Neural progenitor cell (in vitro differentiated cells): ENCODE measurements around the gene ASIC3. TPM values are rescaled to one million over a fixed set of nuclear protein-coding genes. Genes with fewer than 3 reads are reported as not detected.
A peak's percentile ranks its signal among the peaks of the same experiment; 100 is the strongest.

Experiments used
- DNase-seq: peaks from one replicate; pipeline ENCODE4 v3.0.0-alpha.2; 2016; ENCODE audit warnings: low spot score
- H2AFZ ChIP-seq: fragments of 200-600 bp; sonication (generic); replicated peaks from 2 replicates; pipeline ENCODE4 v1.6.1; 2016; ENCODE audit warnings: antibody characterized with exemption
- H3F3A ChIP-seq: fragments of 200-600 bp; sonication (generic); 2 replicates; pipeline ENCODE4 v1.6.1; 2016; ENCODE audit warnings: antibody characterized with exemption, low read depth
- H3K27ac ChIP-seq: fragments of 200-600 bp; sonication (generic); 2 replicates; pipeline ENCODE4 v1.5.1; 2016; ENCODE audit warnings: mild to moderate bottlenecking
- H3K27me3 ChIP-seq: fragments of 200-600 bp; sonication (generic); 2 replicates; pipeline ENCODE4 v1.6.1; 2016; ENCODE audit warnings: mild to moderate bottlenecking, moderate library complexity
- H3K36me3 ChIP-seq: fragments of 200-600 bp; sonication (generic); 2 replicates; pipeline ENCODE4 v1.5.1; 2016
- H3K4me1 ChIP-seq: fragments of 200-600 bp; sonication (generic); 2 replicates; pipeline ENCODE4 v1.6.1; 2016; ENCODE audit warnings: mixed run types
- H3K4me2 ChIP-seq: fragments of 200-600 bp; sonication (generic); 2 replicates; pipeline ENCODE4 v1.6.1; 2016
- H3K4me3 ChIP-seq: fragments of 200-600 bp; sonication (generic); 2 replicates; pipeline ENCODE4 v1.5.1; 2016
- H3K79me2 ChIP-seq: fragments of 200-600 bp; sonication (generic); 2 replicates; pipeline ENCODE4 v1.6.1; 2016; ENCODE audit warnings: low read depth
- H3K9ac ChIP-seq: fragments of 200-600 bp; sonication (generic); 2 replicates; pipeline ENCODE4 v1.6.1; 2016
- H3K9me3 ChIP-seq: fragments of 200-600 bp; sonication (generic); 2 replicates; pipeline ENCODE4 v1.5.1; 2016; ENCODE audit warnings: low read depth
- H4K20me1 ChIP-seq: fragments of 200-600 bp; sonication (generic); 2 replicates; pipeline ENCODE4 v1.6.1; 2016; ENCODE audit warnings: low read depth
- H3K27ac Mint-ChIP-seq: 3 replicates; pipeline ENCODE4 v1.8.0; 2021; ENCODE audit warnings: mixed read lengths
- H3K27me3 Mint-ChIP-seq: 2 replicates; pipeline ENCODE4 v1.8.0; 2022; ENCODE audit warnings: low read depth, mild to moderate bottlenecking, inconsistent platforms, moderate library complexity, mixed read lengths; ENCODE audit not compliant: insufficient read depth
- H3K36me3 Mint-ChIP-seq: 3 replicates; pipeline ENCODE4 v1.8.0; 2021; ENCODE audit warnings: mixed read lengths
- H3K4me1 Mint-ChIP-seq: 3 replicates; pipeline ENCODE4 v1.8.0; 2021; ENCODE audit warnings: mixed read lengths
- H3K4me3 Mint-ChIP-seq: 3 replicates; pipeline ENCODE4 v1.8.0; 2021; ENCODE audit warnings: mild to moderate bottlenecking, moderate library complexity, mixed read lengths
- H3K9me3 Mint-ChIP-seq: 3 replicates; pipeline ENCODE4 v1.8.0; 2020; ENCODE audit warnings: mixed read lengths
- EZH2 ChIP-seq: fragments of 200-600 bp; sonication (generic); IDR thresholded peaks from 2 replicates; pipeline ENCODE4 v1.6.1; 2017; ENCODE audit warnings: antibody characterized with exemption, mild to moderate bottlenecking, moderate library complexity
- EZH2phosphoT487 ChIP-seq: fragments of 200-600 bp; sonication (generic); IDR thresholded peaks from 2 replicates; pipeline ENCODE4 v1.6.1; 2017; ENCODE audit warnings: antibody characterized with exemption
- total RNA-seq: library from RNA; depleted of rRNA; stranded (reverse); fragments of >200 nt; gene quantifications from 2 replicates; pipeline ENCODE4 v1.2.3, GENCODE V29; 2015; ENCODE audit warnings: low replicate concordance
- TF ChIP-seq, protein P1 (sequence below): fragments of 200-600 bp; sonication (generic); IDR thresholded peaks from 2 replicates; pipeline ENCODE4 v1.5.1; 2017; ENCODE audit warnings: antibody characterized with exemption, mild to moderate bottlenecking

The ASIC3 gene
- total RNA-seq, 1 donor from 2014 or later: not detected

- H3K27ac Mint-ChIP-seq: no peak overlapping the region
- H3K27me3 ChIP-seq: peaks cover 19% of the 10 kb centered on the region
- peaks cover 27% of the 10 kb centered on the region for H3F3A ChIP-seq
- H2AFZ ChIP-seq: no peak overlapping the region
- H3K4me1 ChIP-seq: peaks cover 24% of the 10 kb centered on the region
- no peaks in the 10 kb centered on the region for H3K9me3 ChIP-seq
- peaks cover 5% of the 10 kb centered on the region for H3K79me2 ChIP-seq
- peaks cover 8% of the 10 kb centered on the region for H3K27me3 Mint-ChIP-seq
- H3K27ac ChIP-seq: no peak overlapping the region
- peaks cover 48% of the 10 kb centered on the region for H4K20me1 ChIP-seq
- H3K9ac ChIP-seq: no peak overlapping the region
- no peaks in the 10 kb centered on the region for H3K36me3 ChIP-seq
- peaks cover 8% of the 10 kb centered on the region for H3K36me3 Mint-ChIP-seq
- no peak overlapping the region for H3K4me3 ChIP-seq
- DNase-seq: no peak
- H3K4me1 Mint-ChIP-seq: peaks cover 17% of the 10 kb centered on the region
- peak overlapping the region; percentile 57 for H3K4me3 Mint-ChIP-seq
- H3K4me2 ChIP-seq: no peak overlapping the region
- TF ChIP-seq, protein P1, sequence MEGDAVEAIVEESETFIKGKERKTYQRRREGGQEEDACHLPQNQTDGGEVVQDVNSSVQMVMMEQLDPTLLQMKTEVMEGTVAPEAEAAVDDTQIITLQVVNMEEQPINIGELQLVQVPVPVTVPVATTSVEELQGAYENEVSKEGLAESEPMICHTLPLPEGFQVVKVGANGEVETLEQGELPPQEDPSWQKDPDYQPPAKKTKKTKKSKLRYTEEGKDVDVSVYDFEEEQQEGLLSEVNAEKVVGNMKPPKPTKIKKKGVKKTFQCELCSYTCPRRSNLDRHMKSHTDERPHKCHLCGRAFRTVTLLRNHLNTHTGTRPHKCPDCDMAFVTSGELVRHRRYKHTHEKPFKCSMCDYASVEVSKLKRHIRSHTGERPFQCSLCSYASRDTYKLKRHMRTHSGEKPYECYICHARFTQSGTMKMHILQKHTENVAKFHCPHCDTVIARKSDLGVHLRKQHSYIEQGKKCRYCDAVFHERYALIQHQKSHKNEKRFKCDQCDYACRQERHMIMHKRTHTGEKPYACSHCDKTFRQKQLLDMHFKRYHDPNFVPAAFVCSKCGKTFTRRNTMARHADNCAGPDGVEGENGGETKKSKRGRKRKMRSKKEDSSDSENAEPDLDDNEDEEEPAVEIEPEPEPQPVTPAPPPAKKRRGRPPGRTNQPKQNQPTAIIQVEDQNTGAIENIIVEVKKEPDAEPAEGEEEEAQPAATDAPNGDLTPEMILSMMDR: no peak
- TF ChIP-seq EZH2phosphoT487: no peak
- H3K9me3 Mint-ChIP-seq: no peaks in the 10 kb centered on the region
Observed at GRCh38 chr7:151065516-151065915, 17.2 kb downstream of the ASIC3 start.

GRCh38 chr7:151066273-151066974 is 18.1 kb downstream of the ASIC3 start:
- H3K27ac ChIP-seq: no peak overlapping the region
- H3K9me3 ChIP-seq: no peaks in the 10 kb centered on the region
- peaks cover 15% of the 10 kb centered on the region for H3K4me1 ChIP-seq
- H3K4me1 Mint-ChIP-seq: peaks cover 10% of the 10 kb centered on the region
- H3K79me2 ChIP-seq: no peaks in the 10 kb centered on the region
- TF ChIP-seq, protein P1: no peak
- TF ChIP-seq EZH2phosphoT487 (no peak), EZH2 (no peak)
- H3K27me3 Mint-ChIP-seq: peaks cover 5% of the 10 kb centered on the region
- DNase-seq: no peak
- H4K20me1 ChIP-seq: peaks cover 39% of the 10 kb centered on the region
- no peak overlapping the region for H3K27ac Mint-ChIP-seq
- no peaks in the 10 kb centered on the region for H3K9me3 Mint-ChIP-seq
- no peak overlapping the region for H2AFZ ChIP-seq
- no peaks in the 10 kb centered on the region for H3K36me3 ChIP-seq
- no peak overlapping the region for H3K4me2 ChIP-seq
- H3F3A ChIP-seq: peaks cover 19% of the 10 kb centered on the region
- H3K36me3 Mint-ChIP-seq: peaks cover 8% of the 10 kb centered on the region
- no peak overlapping the region for H3K4me3 ChIP-seq
- H3K9ac ChIP-seq: no peak overlapping the region
- H3K4me3 Mint-ChIP-seq: no peak overlapping the region
- H3K27me3 ChIP-seq: peaks cover 12% of the 10 kb centered on the region

GRCh38 chr7:151068069-151068773 is 19.9 kb downstream of the ASIC3 start:
- no peaks in the 10 kb centered on the region for H3K9me3 Mint-ChIP-seq
- Histone ChIP-seq H4K20me1 (peaks cover 21% of the 10 kb centered on the region), H3F3A (peaks cover 1% of the 10 kb centered on the region), H3K36me3 (no peaks in the 10 kb centered on the region), H3K4me3 (no peak overlapping the region), H3K4me1 (no peaks in the 10 kb centered on the region), H3K4me2 (no peak overlapping the region), H3K9me3 (no peaks in the 10 kb centered on the region), H2AFZ (no peak overlapping the region), H3K27me3 (peaks cover 2% of the 10 kb centered on the region), H3K9ac (no peak overlapping the region), H3K27ac (no peak overlapping the region), H3K79me2 (no peaks in the 10 kb centered on the region)
- H3K4me3 Mint-ChIP-seq: no peak overlapping the region
- H3K27me3 Mint-ChIP-seq: peaks cover 2% of the 10 kb centered on the region
- H3K4me1 Mint-ChIP-seq: peaks cover 2% of the 10 kb centered on the region
- DNase-seq: no peak
- peaks cover 11% of the 10 kb centered on the region for H3K36me3 Mint-ChIP-seq
- TF ChIP-seq EZH2phosphoT487: no peak
- no peak for TF ChIP-seq EZH2
- TF ChIP-seq, protein P1: no peak
- no peak overlapping the region for H3K27ac Mint-ChIP-seq
